HG02798 (cell line): ENCODE data around the gene MDH1B.
A peak's percentile ranks its signal among the peaks of the same experiment; 100 is the strongest.
"Not testable (repeated sequence)": the region's sequence is repeated elsewhere in the genome, so short reads cannot be mapped to it uniquely, and the experiment has no call there.

Experiments used
- ATAC-seq: cut with Tn5 transposase; IDR thresholded peaks from one replicate; pipeline ENCODE4 v1.9.1; 2021; ENCODE audit warnings: mild to moderate bottlenecking; ENCODE audit not compliant: unreplicated experiment, poor library complexity

Gene MDH1B

GRCh38 chr2:206774871-206775270 lies 9.7 kb upstream of the MDH1B start:
- no peak for ATAC-seq

GRCh38 chr2:206766057-206766930 lies 1.2 kb upstream of the MDH1B start:
- ATAC-seq = no peak

- ATAC-seq = no peak
These were observed 371 bp downstream of the MDH1B start for GRCh38 chr2:206764673-206765241.

GRCh38 chr2:206756816-206757215 lies 8.3 kb downstream of the MDH1B start:
- no peak for ATAC-seq

- ATAC-seq = no peak
These were observed 24.3 kb downstream of the MDH1B start for GRCh38 chr2:206740800-206741199.

- ATAC-seq = no peak
These were observed 25.9 kb downstream of the MDH1B start for GRCh38 chr2:206739271-206739670.

- no peak for ATAC-seq
These were observed 28.2 kb downstream of the MDH1B start for GRCh38 chr2:206736935-206737334.

- no peak for ATAC-seq
These were observed 31.8 kb downstream of the MDH1B start for GRCh38 chr2:206733341-206733740.

- ATAC-seq = no peak
These were observed 36.6 kb downstream of the MDH1B start for GRCh38 chr2:206728277-206729199.

- no peak for ATAC-seq
These were observed 37.8 kb downstream of the MDH1B start for GRCh38 chr2:206727287-206727686.

- ATAC-seq = no peak
These were observed 41.8 kb downstream of the MDH1B start for GRCh38 chr2:206723288-206723687.

GRCh38 chr2:206721256-206721920 lies 43.7 kb downstream of the MDH1B start:
- ATAC-seq = peak; percentile 66

- peak; percentile 29 for ATAC-seq
These were observed 46.8 kb downstream of the MDH1B start, which contains the start of gene DYTN for GRCh38 chr2:206718296-206718695. DYTN (minus strand) TSS chr2:206718396; CDS start chr2:206718279, 117 bp downstream.

- ATAC-seq = no peak
These were observed 48.5 kb downstream of the MDH1B start for GRCh38 chr2:206716623-206717022.

- ATAC-seq = not testable (repeated sequence)
These were observed 49.9 kb downstream of the MDH1B start for GRCh38 chr2:206715183-206715582.

GRCh38 chr2:206713746-206714145 lies 51.4 kb downstream of the MDH1B start:
- ATAC-seq = peak; percentile 69

GRCh38 chr2:206708286-206708685 lies 56.8 kb downstream of the MDH1B start:
- ATAC-seq = no peak

- ATAC-seq = no peak
These were observed 57.9 kb downstream of the MDH1B start for GRCh38 chr2:206707164-206707701.

GRCh38 chr2:206701952-206702605 lies 63.0 kb downstream of the MDH1B start:
- ATAC-seq = no peak
